Thoracic aorta (tissue), 2 donors: ENCODE results near the gene VEGFA. TPM values are rescaled to one million over a fixed set of nuclear protein-coding genes. Genes with fewer than 3 reads are reported as not detected.

Experiments used
- ATAC-seq: fragments of 150-250 bp; one replicate; pipeline ENCODE4 v1.8.0; 2017; ENCODE audit warnings: low read depth; ENCODE audit not compliant: insufficient number of reproducible peaks, low FRiP score
- DNase-seq: peaks from one replicate; pipeline ENCODE4 v3.0.0-alpha.2; 2020; ENCODE audit warnings: low spot score
- H3K27ac ChIP-seq, 2 donors: fragments of 200-600 bp; sonication (generic); 1 replicate in 1 of 2; 2 replicates in 1 of 2; pipeline ENCODE4 v1.5.1; 2016; ENCODE audit warnings: mild to moderate bottlenecking in 2 of 2, moderate library complexity in 2 of 2
- H3K27me3 ChIP-seq: fragments of 200-600 bp; sonication (generic); replicated peaks from 2 replicates; pipeline ENCODE4 v1.6.0; 2016; ENCODE audit warnings: mild to moderate bottlenecking; ENCODE audit not compliant: insufficient read depth
- H3K36me3 ChIP-seq: fragments of 200-600 bp; sonication (generic); one replicate; pipeline ENCODE4 v1.5.1; 2016
- H3K4me1 ChIP-seq, 2 donors: fragments of 200-600 bp; sonication (generic); 1 replicate in 1 of 2; 2 replicates in 1 of 2; pipeline versions ENCODE4 v1.5.1 to v1.6.0; 2016; ENCODE audit warnings: low read depth in 2 of 2, mild to moderate bottlenecking in 1 of 2; ENCODE audit not compliant: control insufficient read depth in 1 of 2
- H3K4me3 ChIP-seq: fragments of 200-600 bp; sonication (generic); 2 replicates; pipeline ENCODE4 v1.5.1; 2016; ENCODE audit warnings: mild to moderate bottlenecking
- H3K9me3 ChIP-seq: fragments of 200-600 bp; sonication (generic); 2 replicates; pipeline ENCODE4 v1.5.1; 2016
- total RNA-seq, 2 donors: library from RNA; depleted of rRNA; stranded (reverse); fragments of >200 nt; gene quantifications; one replicate each; pipeline versions ENCODE4 v1.1.0 to v1.2.3, GENCODE V29; 2016
- TF ChIP-seq, protein P1 (sequence below): fragments of 200-600 bp; sonication (generic); IDR thresholded peaks from one replicate; pipeline ENCODE4 v1.5.1; 2019; ENCODE audit warnings: antibody characterized with exemption

The VEGFA gene
- total RNA-seq, 2 donors from 2014 or later: 36.0 to 117 TPM

DNA sequence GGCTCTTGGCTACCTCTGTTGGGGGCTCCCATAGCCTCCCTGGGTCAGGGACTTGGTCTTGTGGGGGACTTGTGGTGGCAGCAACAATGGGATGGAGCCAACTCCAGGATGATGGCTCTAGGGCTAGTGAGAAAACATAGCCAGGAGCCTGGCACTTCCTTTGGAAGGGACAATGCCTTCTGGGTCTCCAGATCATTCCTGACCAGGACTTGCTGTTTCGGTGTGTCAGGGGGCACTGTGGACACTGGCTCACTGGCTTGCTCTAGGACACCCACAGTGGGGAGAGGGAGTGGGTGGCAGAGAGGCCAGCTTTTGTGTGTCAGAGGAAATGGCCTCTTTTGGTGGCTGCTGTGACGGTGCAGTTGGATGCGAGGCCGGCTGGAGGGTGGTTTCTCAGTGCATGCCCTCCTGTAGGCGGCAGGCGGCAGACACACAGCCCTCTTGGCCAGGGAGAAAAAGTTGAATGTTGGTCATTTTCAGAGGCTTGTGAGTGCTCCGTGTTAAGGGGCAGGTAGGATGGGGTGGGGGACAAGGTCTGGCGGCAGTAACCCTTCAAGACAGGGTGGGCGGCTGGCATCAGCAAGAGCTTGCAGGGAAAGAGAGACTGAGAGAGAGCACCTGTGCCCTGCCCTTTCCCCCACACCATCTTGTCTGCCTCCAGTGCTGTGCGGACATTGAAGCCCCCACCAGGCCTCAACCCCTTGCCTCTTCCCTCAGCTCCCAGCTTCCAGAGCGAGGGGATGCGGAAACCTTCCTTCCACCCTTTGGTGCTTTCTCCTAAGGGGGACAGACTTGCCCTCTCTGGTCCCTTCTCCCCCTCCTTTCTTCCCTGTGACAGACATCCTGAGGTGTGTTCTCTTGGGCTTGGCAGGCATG is 9.2 kb downstream of the VEGFA start:
- H3K4me1 ChIP-seq: peaks cover 5 to 16% of the 10 kb centered on the region in 2 donors
- H3K9me3 ChIP-seq: no peaks in the 10 kb centered on the region
- TF ChIP-seq, protein P1, sequence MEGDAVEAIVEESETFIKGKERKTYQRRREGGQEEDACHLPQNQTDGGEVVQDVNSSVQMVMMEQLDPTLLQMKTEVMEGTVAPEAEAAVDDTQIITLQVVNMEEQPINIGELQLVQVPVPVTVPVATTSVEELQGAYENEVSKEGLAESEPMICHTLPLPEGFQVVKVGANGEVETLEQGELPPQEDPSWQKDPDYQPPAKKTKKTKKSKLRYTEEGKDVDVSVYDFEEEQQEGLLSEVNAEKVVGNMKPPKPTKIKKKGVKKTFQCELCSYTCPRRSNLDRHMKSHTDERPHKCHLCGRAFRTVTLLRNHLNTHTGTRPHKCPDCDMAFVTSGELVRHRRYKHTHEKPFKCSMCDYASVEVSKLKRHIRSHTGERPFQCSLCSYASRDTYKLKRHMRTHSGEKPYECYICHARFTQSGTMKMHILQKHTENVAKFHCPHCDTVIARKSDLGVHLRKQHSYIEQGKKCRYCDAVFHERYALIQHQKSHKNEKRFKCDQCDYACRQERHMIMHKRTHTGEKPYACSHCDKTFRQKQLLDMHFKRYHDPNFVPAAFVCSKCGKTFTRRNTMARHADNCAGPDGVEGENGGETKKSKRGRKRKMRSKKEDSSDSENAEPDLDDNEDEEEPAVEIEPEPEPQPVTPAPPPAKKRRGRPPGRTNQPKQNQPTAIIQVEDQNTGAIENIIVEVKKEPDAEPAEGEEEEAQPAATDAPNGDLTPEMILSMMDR: no peak
- H3K27me3 ChIP-seq: no peaks in the 10 kb centered on the region
- ATAC-seq: no peak
- H3K36me3 ChIP-seq: peaks cover 33% of the 10 kb centered on the region
- no peak overlapping the region for H3K4me3 ChIP-seq
- DNase-seq: no peak
- H3K27ac ChIP-seq: no peak overlapping the region

DNA sequence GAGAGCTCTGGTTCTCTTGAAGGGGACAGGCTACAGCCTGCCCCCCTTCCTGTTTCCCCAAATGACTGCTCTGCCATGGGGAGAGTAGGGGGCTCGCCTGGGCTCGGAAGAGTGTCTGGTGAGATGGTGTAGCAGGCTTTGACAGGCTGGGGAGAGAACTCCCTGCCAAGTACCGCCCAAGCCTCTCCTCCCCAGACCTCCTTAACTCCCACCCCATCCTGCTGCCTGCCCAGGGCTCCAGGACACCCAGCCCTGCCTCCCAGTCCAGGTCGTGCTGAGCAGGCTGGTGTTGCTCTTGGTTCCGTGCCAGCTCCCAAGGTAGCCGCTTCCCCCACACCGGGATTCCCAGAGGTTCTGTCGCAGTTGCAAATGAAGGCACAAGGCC is 9.8 kb downstream of the VEGFA start:
- peaks cover 4 to 10% of the 10 kb centered on the region in 2 donors for H3K4me1 ChIP-seq
- no peaks in the 10 kb centered on the region for H3K9me3 ChIP-seq
- TF ChIP-seq, protein P1: no peak
- H3K27me3 ChIP-seq: no peaks in the 10 kb centered on the region
- no peak overlapping the region for H3K4me3 ChIP-seq
- H3K27ac ChIP-seq: no peak overlapping the region
- ATAC-seq (no peak), DNase-seq (no peak)
- H3K36me3 ChIP-seq: peaks cover 36% of the 10 kb centered on the region

DNA sequence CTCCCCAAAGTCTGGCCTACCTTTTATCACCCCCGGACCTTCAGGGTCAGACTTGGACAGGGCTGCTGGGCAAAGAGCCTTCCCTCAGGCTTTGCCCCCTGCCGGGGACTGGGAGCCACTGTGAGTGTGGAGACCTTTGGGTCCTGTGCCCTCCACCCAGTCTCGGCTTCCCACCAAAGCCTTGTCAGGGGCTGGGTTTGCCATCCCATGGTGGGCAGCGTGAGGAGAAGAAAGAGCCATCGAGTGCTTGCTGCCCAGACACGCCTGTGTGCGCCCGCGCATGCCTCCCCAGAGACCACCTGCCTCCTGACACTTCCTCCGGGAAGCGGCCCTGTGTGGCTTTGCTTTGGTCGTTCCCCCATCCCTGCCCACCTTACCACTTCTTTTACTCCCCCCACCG is 10.3 kb downstream of the VEGFA start:
- Histone ChIP-seq H3K4me3 (no peak overlapping the region), H3K27ac (no peak overlapping the region), H3K27me3 (no peaks in the 10 kb centered on the region), H3K4me1 (peaks cover 0 to 5% of the 10 kb centered on the region in 2 donors), H3K36me3 (peaks cover 41% of the 10 kb centered on the region), H3K9me3 (no peaks in the 10 kb centered on the region)
- TF ChIP-seq, protein P1: no peak
- no peak for DNase-seq
- ATAC-seq: no peak

DNA sequence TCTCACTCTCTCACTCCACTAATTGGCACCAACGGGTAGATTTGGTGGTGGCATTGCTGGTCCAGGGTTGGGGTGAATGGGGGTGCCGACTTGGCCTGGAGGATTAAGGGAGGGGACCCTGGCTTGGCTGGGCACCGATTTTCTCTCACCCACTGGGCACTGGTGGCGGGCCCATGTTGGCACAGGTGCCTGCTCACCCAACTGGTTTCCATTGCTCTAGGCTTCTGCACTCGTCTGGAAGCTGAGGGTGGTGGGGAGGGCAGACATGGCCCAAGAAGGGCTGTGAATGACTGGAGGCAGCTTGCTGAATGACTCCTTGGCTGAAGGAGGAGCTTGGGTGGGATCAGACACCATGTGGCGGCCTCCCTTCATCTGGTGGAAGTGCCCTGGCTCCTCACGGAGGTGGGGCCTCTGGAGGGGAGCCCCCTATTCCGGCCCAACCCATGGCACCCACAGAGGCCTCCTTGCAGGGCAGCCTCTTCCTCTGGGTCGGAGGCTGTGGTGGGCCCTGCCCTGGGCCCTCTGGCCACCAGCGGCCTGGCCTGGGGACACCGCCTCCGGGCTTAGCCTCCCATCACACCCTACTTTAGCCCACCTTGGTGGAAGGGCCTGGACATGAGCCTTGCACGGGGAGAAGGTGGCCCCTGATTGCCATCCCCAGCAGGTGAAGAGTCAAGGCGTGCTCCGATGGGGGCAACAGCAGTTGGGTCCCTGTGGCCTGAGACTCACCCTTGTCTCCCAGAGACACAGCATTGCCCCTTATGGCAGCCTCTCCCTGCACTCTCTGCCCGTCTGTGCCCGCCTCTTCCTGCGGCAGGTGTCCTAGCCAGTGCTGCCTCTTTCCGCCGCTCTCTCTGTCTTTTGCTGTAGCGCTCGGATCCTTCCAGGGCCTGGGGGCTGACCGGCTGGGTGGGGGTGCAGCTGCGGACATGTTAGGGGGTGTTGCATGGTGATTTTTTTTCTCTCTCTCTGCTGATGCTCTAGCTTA is 11.2 kb downstream of the VEGFA start:
- Histone ChIP-seq H3K9me3 (no peaks in the 10 kb centered on the region), H3K4me3 (no peak overlapping the region), H3K27ac (no peak overlapping the region), H3K4me1 (no peaks in the 10 kb centered on the region), H3K36me3 (peaks cover 42% of the 10 kb centered on the region), H3K27me3 (no peaks in the 10 kb centered on the region)
- DNase-seq (no peak), ATAC-seq (no peak)
- TF ChIP-seq, protein P1: no peak
